ENCODE measurements around the gene TPGS1. TPM values are rescaled to one million over a fixed set of nuclear protein-coding genes. Genes with fewer than 3 reads are reported as not detected.

Gene TPGS1
- polyA plus RNA-seq, 3 donors from 2014 or later, result 28.8 to 63.6 (median 37.0) TPM

GRCh38 chr19:538641-539428 is 31.5 kb downstream of the TPGS1 start:
- H3K4me3 Mint-ChIP-seq, result no peak overlapping the region
- peaks cover 8 to 18% (median 10%) of the 10 kb centered on the region in 3 donors for H3K27me3 Mint-ChIP-seq (ENCODE audit: low read depth in 3 of 3)
- H3K36me3 Mint-ChIP-seq, result peaks cover 4 to 8% (median 8%) of the 10 kb centered on the region in 3 donors
- peaks cover 10 to 26% of the 10 kb centered on the region in 2 donors for H3K4me1 Mint-ChIP-seq
- no peak for DNase-seq
- no peak overlapping the region for H3K27ac Mint-ChIP-seq
- no peaks in the 10 kb centered on the region for H3K9me3 Mint-ChIP-seq

- Mint-ChIP-seq H3K4me1 (peaks cover 13 to 26% of the 10 kb centered on the region in 2 donors), H3K27ac (no peak overlapping the region), H3K9me3 (no peaks in the 10 kb centered on the region), H3K27me3 (ENCODE audit: low read depth in 3 of 3) (peaks cover 11 to 20% (median 15%) of the 10 kb centered on the region in 3 donors), H3K4me3 (no peak overlapping the region), H3K36me3 (peaks cover 4 to 8% (median 8%) of the 10 kb centered on the region in 3 donors)
- DNase-seq, result no peak
Measured at GRCh38 chr19:539429-540030, 32.2 kb downstream of the TPGS1 start.

GRCh38 chr19:540867-541637 is 33.8 kb downstream of the TPGS1 start:
- Mint-ChIP-seq H3K9me3 (no peaks in the 10 kb centered on the region), H3K4me1 (peaks cover 21 to 31% of the 10 kb centered on the region in 2 donors), H3K27me3 (ENCODE audit: low read depth in 3 of 3) (peaks cover 11 to 25% (median 22%) of the 10 kb centered on the region in 3 donors), H3K36me3 (peaks cover 4 to 8% (median 8%) of the 10 kb centered on the region in 3 donors), H3K27ac (no peak overlapping the region), H3K4me3 (no peak overlapping the region)
- no peak for DNase-seq

- Mint-ChIP-seq H3K4me1 (peaks cover 21 to 31% of the 10 kb centered on the region in 2 donors), H3K27ac (peak overlapping the region in 2 of 6 donors; percentile 34 to 61), H3K27me3 (ENCODE audit: low read depth in 3 of 3) (peaks cover 11 to 25% (median 22%) of the 10 kb centered on the region in 3 donors), H3K9me3 (no peaks in the 10 kb centered on the region), H3K4me3 (no peak overlapping the region), H3K36me3 (peaks cover 4 to 8% (median 8%) of the 10 kb centered on the region in 3 donors)
- no peak for DNase-seq
Measured at GRCh38 chr19:541699-542098, 34.4 kb downstream of the TPGS1 start.

- Mint-ChIP-seq H3K36me3 (peaks cover 4 to 8% (median 8%) of the 10 kb centered on the region in 3 donors), H3K4me3 (peak overlapping the region in 2 of 5 donors; percentile 6 to 30), H3K9me3 (no peaks in the 10 kb centered on the region), H3K4me1 (peaks cover 21 to 34% of the 10 kb centered on the region in 2 donors), H3K27me3 (ENCODE audit: low read depth in 3 of 3) (peaks cover 11 to 25% (median 22%) of the 10 kb centered on the region in 3 donors), H3K27ac (peak overlapping the region in 4 of 6 donors; percentile 45 to 98 (median 96))
- no peak for DNase-seq
Measured at GRCh38 chr19:542173-542866, 35.0 kb downstream of the TPGS1 start.

- peaks cover 27 to 38% of the 10 kb centered on the region in 2 donors for H3K4me1 Mint-ChIP-seq
- H3K36me3 Mint-ChIP-seq, result peaks cover 4 to 8% (median 6%) of the 10 kb centered on the region in 3 donors
- H3K27me3 Mint-ChIP-seq (ENCODE audit: low read depth in 3 of 3), result peaks cover 11 to 22% (median 21%) of the 10 kb centered on the region in 3 donors
- peak; percentile 94 to 96 (median 95) for DNase-seq
- H3K27ac Mint-ChIP-seq, result peak within 1 kb of the TSS; percentile 93 to 98 (median 98)
- peak within 1 kb of the TSS; percentile 87 to 96 (median 92) for H3K4me3 Mint-ChIP-seq
- H3K9me3 Mint-ChIP-seq, result no peaks in the 10 kb centered on the region
Measured at GRCh38 chr19:543910-544608, 36.8 kb downstream of the TPGS1 start, which contains the start of gene GZMM. Gene GZMM, plus strand, starts transcription at chr19:544053. Its CDS starts 19 bp downstream, at chr19:544072.

GRCh38 chr19:547117-547516 is 39.8 kb downstream of the TPGS1 start:
- Mint-ChIP-seq H3K4me1 (peaks cover 27 to 38% of the 10 kb centered on the region in 2 donors), H3K27ac (peak overlapping the region in 2 of 6 donors; percentile 36 to 74), H3K36me3 (peaks cover 4 to 8% (median 6%) of the 10 kb centered on the region in 3 donors), H3K4me3 (peak overlapping the region in 4 of 5 donors; percentile 11 to 50 (median 35)), H3K9me3 (no peaks in the 10 kb centered on the region), H3K27me3 (ENCODE audit: low read depth in 3 of 3) (peaks cover 13 to 24% (median 20%) of the 10 kb centered on the region in 3 donors)
- DNase-seq, result no peak

- H3K4me1 Mint-ChIP-seq, result peaks cover 25 to 35% of the 10 kb centered on the region in 2 donors
- H3K36me3 Mint-ChIP-seq, result peaks cover 4 to 8% (median 6%) of the 10 kb centered on the region in 3 donors
- DNase-seq, result no peak
- peak overlapping the region in 4 of 6 donors; percentile 13 to 81 (median 37) for H3K27ac Mint-ChIP-seq
- no peaks in the 10 kb centered on the region for H3K9me3 Mint-ChIP-seq
- peaks cover 13 to 20% (median 20%) of the 10 kb centered on the region in 3 donors for H3K27me3 Mint-ChIP-seq (ENCODE audit: low read depth in 3 of 3)
- peak overlapping the region in 2 of 5 donors; percentile 25 to 50 for H3K4me3 Mint-ChIP-seq
Measured at GRCh38 chr19:547836-548720, 40.8 kb downstream of the TPGS1 start.

- peaks cover 4 to 12% (median 10%) of the 10 kb centered on the region in 3 donors for H3K27me3 Mint-ChIP-seq (ENCODE audit: low read depth in 3 of 3)
- H3K36me3 Mint-ChIP-seq, result peaks cover 4 to 8% (median 6%) of the 10 kb centered on the region in 3 donors
Measured at GRCh38 chr19:548886-549830, 41.9 kb downstream of the TPGS1 start.

GRCh38 chr19:554817-555216 is 47.5 kb downstream of the TPGS1 start:
- peaks cover 0 to 4% (median 2%) of the 10 kb centered on the region in 3 donors for H3K27me3 Mint-ChIP-seq (ENCODE audit: low read depth in 3 of 3)
- no peaks in the 10 kb centered on the region for H3K9me3 Mint-ChIP-seq
- H3K4me1 Mint-ChIP-seq, result peaks cover 0 to 2% of the 10 kb centered on the region in 2 donors
- no peaks in the 10 kb centered on the region for H3K36me3 Mint-ChIP-seq
- no peak overlapping the region for H3K27ac Mint-ChIP-seq
- no peak overlapping the region for H3K4me3 Mint-ChIP-seq
- DNase-seq, result no peak

More at GRCh38 chr19:548886-549830, 41.9 kb downstream of the TPGS1 start:
- DNase-seq, result no peak
- no peak overlapping the region for H3K27ac Mint-ChIP-seq
- H3K9me3 Mint-ChIP-seq, result no peaks in the 10 kb centered on the region
- peaks cover 16 to 26% of the 10 kb centered on the region in 2 donors for H3K4me1 Mint-ChIP-seq
- H3K4me3 Mint-ChIP-seq, result no peak overlapping the region

- Mint-ChIP-seq H3K4me3 (no peak overlapping the region), H3K4me1 (peaks cover 0 to 2% of the 10 kb centered on the region in 2 donors), H3K27me3 (ENCODE audit: low read depth in 3 of 3) (peaks cover 0 to 4% (median 2%) of the 10 kb centered on the region in 3 donors)
Measured at GRCh38 chr19:555474-555808, 48.1 kb downstream of the TPGS1 start.

More at GRCh38 chr19:555474-555808, 48.1 kb downstream of the TPGS1 start:
- no peak overlapping the region for H3K27ac Mint-ChIP-seq
- no peak for DNase-seq
- H3K9me3 Mint-ChIP-seq, result no peaks in the 10 kb centered on the region
- no peaks in the 10 kb centered on the region for H3K36me3 Mint-ChIP-seq
